ENCODE measurements around the gene SLC12A2.

DNA sequence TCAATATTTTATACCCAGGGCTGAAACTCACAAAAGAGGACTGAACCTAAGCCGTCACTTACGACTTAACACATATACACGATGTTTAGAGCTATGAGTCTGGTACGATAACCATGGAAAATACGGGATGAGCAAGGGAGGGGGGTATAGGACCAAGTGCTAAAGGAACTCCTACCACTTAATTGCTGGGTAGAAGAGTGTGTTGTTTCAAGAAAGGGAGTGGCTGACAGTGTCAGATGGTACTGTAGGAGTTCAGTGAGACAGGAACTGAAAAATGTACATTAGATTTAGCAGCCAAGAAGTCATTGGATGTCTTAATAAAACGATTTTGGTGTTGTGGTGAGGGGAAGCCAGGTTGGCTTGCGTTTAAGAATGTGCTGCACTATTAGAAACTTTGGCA lies 21.6 kb downstream of the SLC12A2 start:
- TF ChIP-seq POLR2A (IDR thresholded peaks at IDR 0.05; ENCODE audit: low read depth, low read length) (no peak), POLR2AphosphoS5 (IDR thresholded peaks at IDR 0.05; ENCODE audit: low read depth, low read length) (no peak)
